ENCODE results near the gene METAP1D.
"Not testable (repeated sequence)": the region's sequence is repeated elsewhere in the genome, so short reads cannot be mapped to it uniquely, and the experiment has no call there.

METAP1D gene

DNA sequence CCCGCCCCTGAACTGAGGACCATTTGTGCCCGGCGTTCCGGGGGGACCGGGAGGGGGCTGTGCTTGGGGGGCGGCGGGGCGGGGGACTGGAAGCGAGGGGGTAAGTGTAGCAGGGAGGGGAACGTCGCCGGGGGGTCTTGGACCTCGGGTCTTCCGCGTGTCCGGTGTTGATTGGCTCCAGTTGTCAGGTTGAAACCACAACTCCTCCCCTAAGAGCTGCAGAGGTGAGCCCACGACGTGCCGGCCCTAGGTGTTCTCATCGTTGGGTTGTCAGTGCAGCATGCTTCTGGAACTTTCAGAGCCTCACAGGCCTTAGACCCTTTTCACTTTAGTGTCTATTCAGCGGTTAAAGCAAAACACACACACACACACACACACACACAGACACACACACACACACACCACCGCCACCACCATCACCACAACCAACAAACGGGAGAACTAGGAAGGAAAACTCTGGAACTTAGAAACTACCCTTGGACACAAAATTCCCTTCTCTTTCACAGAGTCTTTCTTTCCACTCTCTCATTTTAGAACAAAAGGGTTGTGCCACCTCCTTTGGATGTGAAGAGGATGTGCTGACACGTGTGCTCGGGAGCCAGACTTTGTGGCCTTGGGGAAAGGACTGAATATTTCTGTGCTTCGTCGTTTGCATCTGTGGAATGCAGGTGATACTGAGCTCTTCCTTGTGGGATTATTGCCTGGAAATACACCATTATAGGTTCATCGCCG lies 109.7 kb downstream of the METAP1D start:
- H3K4me3 Mint-ChIP-seq = no peak overlapping the region
- no peak overlapping the region for H3K27ac Mint-ChIP-seq
- no peak for DNase-seq

DNA sequence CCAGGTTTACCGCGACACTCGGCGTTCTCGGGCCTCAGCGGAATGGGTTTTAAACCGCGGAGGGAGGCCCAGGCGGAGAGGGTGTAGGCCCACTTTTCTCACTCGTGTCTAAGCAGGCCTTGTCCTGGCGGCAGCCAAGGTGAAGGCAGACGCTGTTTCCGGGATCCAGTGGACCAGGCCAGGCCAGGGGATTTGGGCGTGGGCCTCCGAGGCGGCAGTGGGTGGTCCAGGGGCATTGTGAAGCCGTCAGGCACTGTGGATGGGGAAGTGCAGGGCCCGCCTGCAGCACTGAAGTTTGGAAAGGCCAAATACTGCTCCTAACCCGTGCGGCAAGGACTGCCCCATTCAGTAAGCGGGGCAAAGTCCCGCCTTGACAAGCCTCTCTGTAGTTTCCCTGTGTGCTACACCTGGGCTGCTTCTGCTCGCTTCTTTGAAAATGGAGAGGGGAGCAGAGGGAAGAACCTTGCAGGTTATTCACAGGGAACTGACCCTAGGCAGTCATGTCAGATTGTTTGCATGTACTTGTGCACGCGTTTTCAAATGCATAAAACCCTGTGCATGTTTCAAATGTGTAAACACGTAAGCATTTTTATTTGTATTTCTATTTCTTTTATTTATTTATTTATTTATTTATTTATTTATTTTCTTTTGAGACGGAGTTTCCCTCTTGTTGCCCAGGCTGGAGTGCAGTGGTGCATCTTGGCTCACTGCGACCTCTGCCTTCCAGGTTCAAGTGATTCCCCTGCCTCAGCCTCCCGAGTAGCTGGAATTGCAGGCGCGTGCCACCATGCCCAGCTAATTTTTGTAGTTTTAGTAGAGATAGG lies 110.4 kb downstream of the METAP1D start:
- Mint-ChIP-seq H3K4me1 (peaks cover 31% of the 10 kb centered on the region), H3K27ac (no peak overlapping the region), H3K4me3 (no peak overlapping the region), H3K9me3 (no peaks in the 10 kb centered on the region), H3K36me3 (peaks cover 4% of the 10 kb centered on the region), H3K27me3 (peaks cover 74% of the 10 kb centered on the region)
- no peak for DNase-seq
- CTCF ChIA-PET = no interaction called here

More for the DNA sequence above, 109.7 kb downstream of the METAP1D start:
- H3K36me3 Mint-ChIP-seq = peaks cover 4% of the 10 kb centered on the region
- CTCF ChIA-PET = interaction anchor here (0.9 kb wide), 1 partner anchor 405 kb away, joined by 3 read pairs; no protein-coding TSS in a partner anchor
- no peaks in the 10 kb centered on the region for H3K9me3 Mint-ChIP-seq
- peaks cover 32% of the 10 kb centered on the region for H3K4me1 Mint-ChIP-seq
- peaks cover 76% of the 10 kb centered on the region for H3K27me3 Mint-ChIP-seq

DNA sequence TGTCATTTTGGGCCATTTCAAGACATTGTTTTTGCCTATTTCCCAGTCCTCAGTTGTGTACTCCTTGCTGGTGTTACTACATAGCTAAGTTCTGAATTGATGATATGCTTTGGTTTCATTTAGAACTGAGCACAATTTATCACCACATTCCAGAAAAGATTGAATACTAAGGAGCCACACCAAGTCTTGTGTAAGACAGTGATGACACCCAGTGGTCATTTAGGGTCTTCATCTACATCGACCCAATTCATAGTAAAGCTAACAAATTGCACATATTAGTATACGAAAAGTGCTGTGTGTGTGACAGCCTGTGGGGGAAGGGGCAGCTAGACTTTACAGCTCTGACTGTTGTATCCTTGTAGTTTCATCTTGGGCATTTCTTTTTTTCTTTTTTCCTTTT lies 113.9 kb downstream of the METAP1D start:
- Mint-ChIP-seq H3K27me3 (peaks cover 46% of the 10 kb centered on the region), H3K4me3 (no peak overlapping the region), H3K27ac (no peak overlapping the region), H3K9me3 (no peaks in the 10 kb centered on the region), H3K36me3 (peaks cover 2% of the 10 kb centered on the region), H3K4me1 (peaks cover 6% of the 10 kb centered on the region)
- no peak for DNase-seq
- CTCF ChIA-PET = interaction anchor here (0.7 to 2.3 kb wide), 8 partner anchors 13 to 1185 kb away, joined by 3 to 13 read pairs (median 4); no protein-coding TSS in a partner anchor

DNA sequence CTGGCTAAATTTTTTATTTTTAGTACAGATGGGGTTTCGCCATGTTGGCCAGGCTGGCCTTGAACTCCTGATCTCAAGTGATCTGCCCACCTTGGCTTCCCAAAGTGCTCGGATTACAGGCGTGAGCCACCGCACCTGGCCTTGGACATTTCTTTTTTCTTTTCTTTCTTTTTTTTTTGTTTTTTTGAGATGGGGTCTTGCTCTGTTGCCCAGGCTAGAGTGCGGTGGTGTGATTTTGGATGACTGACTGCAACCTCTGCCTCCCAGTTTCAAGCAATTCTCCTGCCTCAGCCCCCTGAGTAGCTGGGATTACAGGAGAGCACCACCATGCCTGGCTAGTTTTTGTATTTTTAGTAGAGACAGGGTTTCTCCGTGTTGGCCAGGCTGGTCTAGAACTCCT lies 114.4 kb downstream of the METAP1D start:
- peaks cover 45% of the 10 kb centered on the region for H3K27me3 Mint-ChIP-seq
- not testable (repeated sequence) for H3K4me1 Mint-ChIP-seq, H3K27ac Mint-ChIP-seq, H3K36me3 Mint-ChIP-seq, DNase-seq, H3K9me3 Mint-ChIP-seq, H3K4me3 Mint-ChIP-seq
- CTCF ChIA-PET = interaction anchor here (0.7 to 2.3 kb wide), 6 partner anchors 13 to 541 kb away, joined by 3 to 13 read pairs (median 4); no protein-coding TSS in a partner anchor

DNA sequence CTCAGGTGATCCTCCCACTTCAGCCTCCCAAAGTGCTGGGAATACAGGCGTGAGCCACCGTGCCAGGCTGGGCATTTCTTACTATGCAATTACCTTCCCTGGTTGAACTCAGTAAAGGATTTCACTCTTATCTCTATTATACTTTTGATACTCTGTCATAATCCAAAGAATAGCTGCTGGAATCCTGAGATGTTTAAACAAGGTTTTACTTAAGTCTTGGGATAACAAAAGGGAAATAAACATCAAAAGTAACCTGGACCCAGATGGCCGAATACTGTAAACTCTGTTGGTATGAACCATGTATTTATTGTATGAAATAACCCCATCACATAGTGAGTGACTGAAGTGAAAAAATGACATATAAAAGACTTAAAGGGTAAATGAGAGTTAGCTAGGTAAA lies 114.8 kb downstream of the METAP1D start:
- H3K27ac Mint-ChIP-seq = no peak overlapping the region
- H3K36me3 Mint-ChIP-seq = peaks cover 2% of the 10 kb centered on the region
- H3K27me3 Mint-ChIP-seq = peaks cover 44% of the 10 kb centered on the region
- CTCF ChIA-PET = interaction anchor here (1.3 to 2.3 kb wide), 4 partner anchors 8 to 416 kb away, joined by 5 to 13 read pairs (median 7); no protein-coding TSS in a partner anchor
- no peaks in the 10 kb centered on the region for H3K9me3 Mint-ChIP-seq
- no peak overlapping the region for H3K4me3 Mint-ChIP-seq
- H3K4me1 Mint-ChIP-seq = peaks cover 2% of the 10 kb centered on the region
- DNase-seq = no peak

DNA sequence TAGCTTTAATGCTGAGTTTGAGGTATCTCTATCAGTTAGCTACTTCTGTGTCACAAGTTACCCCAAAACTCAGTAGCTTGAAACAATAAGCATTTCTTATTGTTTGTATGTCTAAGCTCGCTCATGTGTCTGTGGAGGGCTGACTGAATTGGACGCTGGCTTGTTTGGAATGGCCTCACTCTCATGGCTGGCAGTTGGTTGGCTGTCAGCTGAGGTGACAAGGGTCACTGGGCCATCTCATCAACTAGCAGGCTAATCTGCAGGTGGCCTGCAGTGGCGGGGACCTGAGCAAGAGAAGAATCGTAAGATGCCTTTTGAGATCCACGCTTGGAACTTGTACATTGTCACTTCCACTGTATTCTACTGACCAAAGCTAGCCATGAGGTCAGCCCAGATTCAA lies 116.4 kb downstream of the METAP1D start:
- Mint-ChIP-seq H3K27me3 (peaks cover 45% of the 10 kb centered on the region), H3K27ac (no peak overlapping the region), H3K4me1 (no peaks in the 10 kb centered on the region), H3K36me3 (no peaks in the 10 kb centered on the region), H3K4me3 (no peak overlapping the region), H3K9me3 (no peaks in the 10 kb centered on the region)
- DNase-seq = no peak
- CTCF ChIA-PET = interaction anchor here (0.5 to 2.0 kb wide), 3 partner anchors 10 to 1007 kb away, joined by 3 to 8 read pairs (median 4); no protein-coding TSS in a partner anchor

DNA sequence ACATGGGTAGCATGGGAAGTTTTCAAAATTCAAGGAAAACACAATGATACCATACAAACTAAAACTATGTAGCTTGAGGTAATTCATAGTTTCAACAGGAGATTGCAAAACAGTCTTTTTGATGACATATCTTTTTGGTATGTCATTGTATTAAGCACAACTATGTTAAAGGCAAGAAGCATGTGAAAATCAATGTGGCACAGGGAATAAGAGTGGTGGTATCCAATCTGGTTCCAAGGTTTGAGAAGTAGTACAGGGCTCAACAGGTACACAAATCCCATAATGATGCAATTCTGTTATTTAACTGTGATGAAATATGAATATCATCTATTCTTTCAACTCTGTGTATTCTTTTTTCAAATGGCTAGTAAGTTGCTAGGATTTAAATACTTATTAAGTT lies 119.3 kb downstream of the METAP1D start:
- Mint-ChIP-seq H3K9me3 (no peaks in the 10 kb centered on the region), H3K4me3 (no peak overlapping the region), H3K27ac (no peak overlapping the region), H3K4me1 (no peaks in the 10 kb centered on the region), H3K36me3 (no peaks in the 10 kb centered on the region), H3K27me3 (peaks cover 31% of the 10 kb centered on the region)
- DNase-seq = no peak
- CTCF ChIA-PET = no interaction called here

DNA sequence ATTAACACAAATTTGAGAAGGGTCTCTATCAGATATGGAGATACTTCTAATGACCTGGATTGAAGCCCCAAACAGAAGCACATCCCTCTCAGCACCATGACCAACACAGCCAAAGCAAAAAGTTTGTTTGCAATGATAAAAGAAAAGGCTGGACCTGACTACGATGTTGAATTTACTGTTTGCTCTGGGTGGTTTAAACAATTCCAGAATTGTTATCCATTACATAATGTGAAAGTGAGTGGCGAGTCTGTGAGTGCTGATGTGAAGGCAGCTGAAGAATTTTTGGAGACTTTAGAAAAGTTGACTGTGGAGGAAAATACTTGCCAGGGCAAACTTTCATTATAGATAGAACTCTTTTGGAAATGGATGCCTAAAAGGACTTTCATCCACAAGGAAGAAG lies 120.4 kb downstream of the METAP1D start:
- peaks cover 23% of the 10 kb centered on the region for H3K27me3 Mint-ChIP-seq
- no peak overlapping the region for H3K4me3 Mint-ChIP-seq
- DNase-seq = no peak
- CTCF ChIA-PET = no interaction called here
- H3K27ac Mint-ChIP-seq = no peak overlapping the region
- H3K4me1 Mint-ChIP-seq = no peaks in the 10 kb centered on the region
- H3K36me3 Mint-ChIP-seq = no peaks in the 10 kb centered on the region
- H3K9me3 Mint-ChIP-seq = no peaks in the 10 kb centered on the region

DNA sequence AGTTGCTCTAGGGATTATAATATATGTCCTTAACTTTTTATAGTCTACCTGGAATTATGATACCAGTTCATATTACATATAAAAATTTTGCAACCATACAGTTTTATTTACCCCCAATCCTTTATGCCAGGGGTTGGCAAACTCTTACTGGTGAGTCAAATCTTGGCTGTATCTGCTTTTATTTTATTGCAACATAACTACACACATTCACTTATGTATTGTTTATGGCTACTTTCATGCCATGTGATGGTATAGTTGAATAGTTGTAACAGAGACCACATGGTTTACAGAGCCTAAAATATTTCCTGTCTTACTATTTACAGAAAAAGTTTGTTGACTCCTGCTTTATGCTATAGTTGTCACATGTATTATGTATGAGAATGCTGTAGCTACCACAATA lies 128.7 kb downstream of the METAP1D start:
- no peak overlapping the region for H3K4me3 Mint-ChIP-seq
- DNase-seq = no peak
- H3K27me3 Mint-ChIP-seq = peaks cover 28% of the 10 kb centered on the region
- no peaks in the 10 kb centered on the region for H3K4me1 Mint-ChIP-seq
- CTCF ChIA-PET = interaction anchor here (1.2 to 3.1 kb wide), 3 partner anchors 15 to 431 kb away, joined by 3 to 27 read pairs (median 3); no protein-coding TSS in a partner anchor
- no peak overlapping the region for H3K27ac Mint-ChIP-seq
- no peaks in the 10 kb centered on the region for H3K9me3 Mint-ChIP-seq
- H3K36me3 Mint-ChIP-seq = no peaks in the 10 kb centered on the region

DNA sequence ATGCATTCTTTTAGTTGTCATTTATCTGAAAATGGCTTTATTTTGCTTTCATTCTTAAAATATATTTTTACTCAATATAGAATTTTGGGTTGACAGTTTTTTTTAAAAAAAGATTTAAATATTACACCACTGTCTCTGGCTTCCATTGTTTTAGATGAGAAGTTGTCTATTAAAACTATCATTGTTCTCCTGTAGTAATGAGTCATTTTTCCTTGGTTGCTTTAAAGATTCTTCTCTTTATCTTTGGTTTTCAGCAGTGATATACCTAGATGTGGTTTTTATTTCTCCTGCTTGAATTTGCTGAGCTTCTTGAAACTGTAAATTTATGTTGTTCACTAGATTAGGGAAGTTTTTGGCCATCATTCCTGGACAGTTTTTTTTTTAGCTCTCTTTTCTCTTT lies 129.7 kb downstream of the METAP1D start:
- H3K4me1 Mint-ChIP-seq = no peaks in the 10 kb centered on the region
- no peak overlapping the region for H3K27ac Mint-ChIP-seq
- no peaks in the 10 kb centered on the region for H3K9me3 Mint-ChIP-seq
- DNase-seq = no peak
- H3K4me3 Mint-ChIP-seq = no peak overlapping the region
- no peaks in the 10 kb centered on the region for H3K36me3 Mint-ChIP-seq
- CTCF ChIA-PET = interaction anchor here (0.6 to 1.2 kb wide), 3 partner anchors 16 to 424 kb away, joined by 3 read pairs; no protein-coding TSS in a partner anchor
- peaks cover 30% of the 10 kb centered on the region for H3K27me3 Mint-ChIP-seq
